Activated naive CD4-positive, alpha-beta T cell treated with anti-CD3 and anti-CD28 coated beads, Interleukin-2, amount 10 ng/mL, durations not matched to agents 5 hours and 36 hours (primary cell): ENCODE measurements around the gene PIK3R5. TPM values are rescaled to one million over a fixed set of nuclear protein-coding genes. Genes with fewer than 3 reads are reported as not detected.

Experiments used
- total RNA-seq, 2 experiments: library from RNA; stranded (reverse); gene quantifications; one replicate each; pipeline ENCODE4 v1.2.3, GENCODE V29; 2021

Gene PIK3R5
- 10 to 100 TPM; 82.5 to 84.4 TPM for total RNA-seq

GRCh38 chr17:8965394-8966168, at the start of gene PIK3R5:
Gene PIK3R5, minus strand, starts transcription at chr17:8965707. Its CDS starts 54,213 bp downstream, at chr17:8911494.

GRCh38 chr17:8867361-8867981, 98.0 kb downstream of the PIK3R5 start, which contains the start of gene PIK3R6:
Gene PIK3R6, minus strand, starts transcription at chr17:8867674. Its CDS starts 17,880 bp downstream, at chr17:8849794.

Other genes starting within 250 kb of the PIK3R5 start
- not detected for gene CCDC42, start 220.9 kb downstream of the PIK3R5 start, total RNA-seq
- not detected for gene SPDYE4, start 207.2 kb downstream of the PIK3R5 start, total RNA-seq
- gene MFSD6L, start 166.3 kb downstream of the PIK3R5 start, total RNA-seq, result under 1 TPM; 0.55 to 0.60 TPM
- 1 to 10 TPM; 5.5 to 6.1 TPM for gene PIK3R6, start 98.0 kb downstream of the PIK3R5 start, total RNA-seq
- gene NTN1, start 55.8 kb upstream of the PIK3R5 start, total RNA-seq, result not detected